HEK293T (cell line): ENCODE measurements around the gene ATG13.

Source experiments
- CTBP1 ChIP-seq: fragments of 450-650 bp; IDR thresholded peaks from 2 replicates; pipeline ENCODE4 v1.6.1; 2016; ENCODE audit warnings: borderline replicate concordance
- ELF4 ChIP-seq: fragments of 450-650 bp; IDR thresholded peaks from 2 replicates; pipeline ENCODE4 v1.6.1; 2017; ENCODE audit warnings: antibody characterized with exemption
- L3MBTL2 ChIP-seq: fragments of 450-650 bp; conservative IDR thresholded peaks from 2 replicates; pipeline ENCODE4 v1.6.1; 2016; ENCODE audit warnings: mild to moderate bottlenecking
- NFRKB ChIP-seq: fragments of 450-650 bp; IDR thresholded peaks from 2 replicates; pipeline ENCODE4 v1.6.1; 2016; ENCODE audit warnings: mild to moderate bottlenecking, moderate library complexity

- no peak for TF ChIP-seq ELF4
- TF ChIP-seq NFRKB = no peak
- no peak for TF ChIP-seq CTBP1
- TF ChIP-seq L3MBTL2 = no peak
Observed at GRCh38 chr11:46701078-46701654, 83.8 kb downstream of the ATG13 start.
